DOHH2 (cell line): ENCODE results near the gene MACF1.

Experiments used
- EZH2phosphoT487 ChIP-seq: fragments of 200-600 bp; sonication (generic); IDR thresholded peaks from 2 replicates; pipeline ENCODE4 v1.6.1; 2017; ENCODE audit warnings: borderline replicate concordance, mild to moderate bottlenecking, antibody characterized with exemption, low read length, moderate library complexity, mixed read lengths
- TF ChIP-seq, protein P1 (sequence below): fragments of 200-600 bp; sonication (generic); IDR thresholded peaks from one replicate; pipeline ENCODE4 v1.5.1; 2014; ENCODE audit warnings: antibody characterized with exemption, mild to moderate bottlenecking, low read depth, low read length; ENCODE audit not compliant: poor library complexity, severe bottlenecking

- TF ChIP-seq, protein P1, sequence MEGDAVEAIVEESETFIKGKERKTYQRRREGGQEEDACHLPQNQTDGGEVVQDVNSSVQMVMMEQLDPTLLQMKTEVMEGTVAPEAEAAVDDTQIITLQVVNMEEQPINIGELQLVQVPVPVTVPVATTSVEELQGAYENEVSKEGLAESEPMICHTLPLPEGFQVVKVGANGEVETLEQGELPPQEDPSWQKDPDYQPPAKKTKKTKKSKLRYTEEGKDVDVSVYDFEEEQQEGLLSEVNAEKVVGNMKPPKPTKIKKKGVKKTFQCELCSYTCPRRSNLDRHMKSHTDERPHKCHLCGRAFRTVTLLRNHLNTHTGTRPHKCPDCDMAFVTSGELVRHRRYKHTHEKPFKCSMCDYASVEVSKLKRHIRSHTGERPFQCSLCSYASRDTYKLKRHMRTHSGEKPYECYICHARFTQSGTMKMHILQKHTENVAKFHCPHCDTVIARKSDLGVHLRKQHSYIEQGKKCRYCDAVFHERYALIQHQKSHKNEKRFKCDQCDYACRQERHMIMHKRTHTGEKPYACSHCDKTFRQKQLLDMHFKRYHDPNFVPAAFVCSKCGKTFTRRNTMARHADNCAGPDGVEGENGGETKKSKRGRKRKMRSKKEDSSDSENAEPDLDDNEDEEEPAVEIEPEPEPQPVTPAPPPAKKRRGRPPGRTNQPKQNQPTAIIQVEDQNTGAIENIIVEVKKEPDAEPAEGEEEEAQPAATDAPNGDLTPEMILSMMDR: no peak
- no peak for TF ChIP-seq EZH2phosphoT487
Measured at GRCh38 chr1:39396671-39397070, 192.2 kb downstream of the MACF1 start.
